DOHH2 (cell line): Measurements from ENCODE around the gene PTBP2.

ENCODE experiments used
- CTCF ChIP-seq: fragments of 200-600 bp; sonication (generic); IDR thresholded peaks from one replicate; pipeline ENCODE4 v1.5.1; 2014; ENCODE audit warnings: antibody characterized with exemption, mild to moderate bottlenecking, low read depth, low read length; ENCODE audit not compliant: poor library complexity, severe bottlenecking
- EZH2phosphoT487 ChIP-seq: fragments of 200-600 bp; sonication (generic); IDR thresholded peaks from 2 replicates; pipeline ENCODE4 v1.6.1; 2017; ENCODE audit warnings: borderline replicate concordance, mild to moderate bottlenecking, antibody characterized with exemption, low read length, moderate library complexity, mixed read lengths

- TF ChIP-seq CTCF (no peak), EZH2phosphoT487 (no peak)
Observed at GRCh38 chr1:96723377-96723776, 1.8 kb downstream of the PTBP2 start.
